H1 (cell line): ENCODE measurements around the gene P2RX2. TPM values are rescaled to one million over a fixed set of nuclear protein-coding genes. Genes with fewer than 3 reads are reported as not detected.

Source experiments
- CTCF ChIA-PET: fragments of 300-600 bp; sonication (Branson Sonifier 250); formaldehyde crosslinking; loops from one replicate; lab custom pipeline; 2021; ENCODE audit not compliant: partially characterized antibody; lab: Charles Lee
- POLR2A ChIA-PET: fragments of 300-600 bp; sonication (Branson Sonifier 250); formaldehyde crosslinking; loops from one replicate; lab custom pipeline; 2021; ENCODE audit warnings: inconsistent platforms; ENCODE audit not compliant: partially characterized antibody; lab: Charles Lee
- DNase-seq, 2 experiments: peaks; one replicate each; pipeline versions ENCODE4 v3.0.0 to v3.0.0-alpha.2; 2010 to 2022; ENCODE audit warnings: low spot score in 2 of 2, low read depth in 1 of 2, mixed read lengths in 1 of 2
- FAIRE-seq: peaks from 2 replicates; lab custom pipeline; 2011; peaks lifted over from hg19 to GRCh38; lab: Jason Lieb, UNC
- H2AFZ ChIP-seq: 2 replicates; pipeline ENCODE4 v1.8.1; 2012; ENCODE audit warnings: low read length, inconsistent platforms
- H2AK5ac ChIP-seq: 2 replicates; pipeline ENCODE4 v1.6.1; 2013; ENCODE audit warnings: low read depth, low read length
- H2BK120ac ChIP-seq: replicated peaks from 2 replicates; pipeline ENCODE3; 2013; ENCODE audit warnings: low read depth, low read length, inconsistent platforms
- H2BK12ac ChIP-seq: 2 replicates; pipeline ENCODE4 v1.6.1; 2013; ENCODE audit warnings: low read depth, low read length
- H2BK15ac ChIP-seq: 2 replicates; pipeline ENCODE4 v1.6.1; 2013; ENCODE audit warnings: low read length
- H2BK20ac ChIP-seq: 2 replicates; pipeline ENCODE4 v1.6.1; 2013; ENCODE audit warnings: low read length
- H2BK5ac ChIP-seq: 2 replicates; pipeline ENCODE4 v1.6.1; 2013; ENCODE audit warnings: low read depth, low read length
- H3K14ac ChIP-seq: 2 replicates; pipeline ENCODE4 v1.6.1; 2013; ENCODE audit warnings: inconsistent platforms; ENCODE audit not compliant: insufficient read length
- H3K18ac ChIP-seq: 2 replicates; pipeline ENCODE4 v1.6.1; 2013; ENCODE audit warnings: low read length; ENCODE audit errors: extremely low read depth
- H3K23ac ChIP-seq: 2 replicates; pipeline ENCODE4 v1.6.1; 2013; ENCODE audit warnings: inconsistent platforms; ENCODE audit not compliant: insufficient read length
- H3K23me2 ChIP-seq: 2 replicates; pipeline ENCODE4 v1.6.1; 2013; ENCODE audit warnings: low read depth, low read length
- H3K27ac ChIP-seq: 2 replicates; pipeline ENCODE4 v1.6.1; 2011; ENCODE audit warnings: low read depth, low read length, inconsistent platforms
- H3K27me3 ChIP-seq, 4 experiments: replicated peaks in 1 of 4; 1 replicate in 1 of 4; 2 replicates in 3 of 4; pipeline versions ENCODE4 v1.6.1 to v1.8.1; 2011 to 2013; ENCODE audit warnings: low read length in 3 of 4, mild to moderate bottlenecking in 3 of 4, inconsistent platforms in 2 of 4, mixed read lengths in 2 of 4, moderate library complexity in 1 of 4; ENCODE audit not compliant: control insufficient read depth in 3 of 4, insufficient read depth in 3 of 4; ENCODE audit errors: extremely low read depth in 1 of 4
- H3K36me3 ChIP-seq, 4 experiments: 2 replicates each; pipeline versions ENCODE4 v1.6.1 to v1.8.1; 2011 to 2013; ENCODE audit warnings: mild to moderate bottlenecking in 4 of 4, low read length in 3 of 4, moderate library complexity in 2 of 4, control low read depth in 1 of 4, inconsistent platforms in 1 of 4; ENCODE audit not compliant: insufficient read depth in 4 of 4, control insufficient read depth in 2 of 4
- H3K4ac ChIP-seq: replicated peaks from 2 replicates; pipeline ENCODE3; 2013; ENCODE audit warnings: low read length, low read depth, mixed read lengths, inconsistent platforms; ENCODE audit not compliant: insufficient read length
- H3K4me1 ChIP-seq, 4 experiments: replicated peaks in 1 of 4; 1 replicate in 1 of 4; 2 replicates in 3 of 4; pipeline versions ENCODE4 v1.6.1 to v1.8.1; 2011 to 2013; ENCODE audit warnings: low read length in 3 of 4, inconsistent platforms in 2 of 4, mixed read lengths in 1 of 4; ENCODE audit not compliant: insufficient read depth in 4 of 4, control insufficient read depth in 3 of 4
- H3K4me2 ChIP-seq, 2 experiments: 2 replicates each; pipeline versions ENCODE4 v1.6.1 to v1.8.1; 2011 to 2013; ENCODE audit warnings: low read depth in 2 of 2, low read length in 2 of 2, control low read depth in 1 of 2, inconsistent platforms in 1 of 2, mild to moderate bottlenecking in 1 of 2; ENCODE audit not compliant: insufficient read depth in 1 of 2
- H3K4me3 ChIP-seq, 4 experiments: fragments of 200-600, 300-600 bp in 1 of 4; sonication (generic), shearing (Covaris generic), sonication (Bioruptor Twin) in 1 of 4; 2 replicates each; pipeline versions ENCODE4 v1.5.1 to v1.8.1; 2011 to 2016; ENCODE audit warnings: low read length in 4 of 4, low read depth in 3 of 4, control low read depth in 2 of 4, inconsistent platforms in 2 of 4, mild to moderate bottlenecking in 2 of 4, mixed read lengths in 1 of 4, moderate library complexity in 1 of 4; ENCODE audit not compliant: insufficient read depth in 2 of 4; ENCODE audit errors: extremely low read depth in 1 of 4
- H3K56ac ChIP-seq: replicated peaks from 2 replicates; pipeline ENCODE3; 2013; ENCODE audit warnings: low read depth, mild to moderate bottlenecking, mixed read lengths, low read length, inconsistent platforms; ENCODE audit not compliant: insufficient read length
- H3K79me1 ChIP-seq: 2 replicates; pipeline ENCODE4 v1.6.1; 2013; ENCODE audit warnings: low read depth, low read length, control low read depth
- H3K79me2 ChIP-seq, 2 experiments: 2 replicates each; pipeline versions ENCODE4 v1.6.1 to v1.8.1; 2012 to 2013; ENCODE audit warnings: low read length in 2 of 2, mild to moderate bottlenecking in 2 of 2, inconsistent platforms in 1 of 2; ENCODE audit not compliant: insufficient read depth in 2 of 2, control insufficient read depth in 1 of 2
- H3K9ac ChIP-seq, 4 experiments: replicated peaks in 1 of 4; 1 replicate in 1 of 4; 2 replicates in 3 of 4; pipeline versions ENCODE4 v1.6.1 to v1.8.1; 2011 to 2013; ENCODE audit warnings: low read depth in 3 of 4, low read length in 3 of 4, control low read depth in 2 of 4, mild to moderate bottlenecking in 2 of 4, moderate library complexity in 2 of 4, inconsistent platforms in 1 of 4; ENCODE audit errors: extremely low read depth in 1 of 4
- H3K9me3 ChIP-seq, 2 experiments: 2 replicates each; pipeline versions ENCODE4 v1.6.1 to v1.8.1; 2012 to 2013; ENCODE audit warnings: mild to moderate bottlenecking in 2 of 2, moderate library complexity in 2 of 2, control low read depth in 1 of 2, inconsistent platforms in 1 of 2, low read depth in 1 of 2, low read length in 1 of 2, mixed read lengths in 1 of 2; ENCODE audit not compliant: insufficient read depth in 2 of 2
- H4K20me1 ChIP-seq, 2 experiments: replicated peaks in 1 of 2; 2 replicates each; pipeline versions ENCODE3 to v1.8.1; 2011 to 2013; ENCODE audit warnings: inconsistent platforms in 2 of 2, low read length in 2 of 2, mild to moderate bottlenecking in 1 of 2; ENCODE audit not compliant: insufficient read depth in 2 of 2, control insufficient read depth in 1 of 2
- H4K5ac ChIP-seq: 2 replicates; pipeline ENCODE4 v1.6.1; 2013; ENCODE audit warnings: low read length, low read depth, mixed read lengths, inconsistent platforms; ENCODE audit not compliant: insufficient read length
- H4K8ac ChIP-seq: 2 replicates; pipeline ENCODE4 v1.8.0; 2013; ENCODE audit warnings: mild to moderate bottlenecking, moderate library complexity, low read length, inconsistent platforms; ENCODE audit not compliant: insufficient read depth; ENCODE audit errors: extremely low read depth
- H4K91ac ChIP-seq: replicated peaks from 2 replicates; pipeline ENCODE3; 2013; ENCODE audit warnings: low read length, mixed read lengths, inconsistent platforms; ENCODE audit not compliant: insufficient read length
- ATF2 ChIP-seq: IDR thresholded peaks from 2 replicates; pipeline ENCODE4 v1.6.1; 2012; ENCODE audit warnings: low read length, inconsistent platforms
- CEBPB ChIP-seq: IDR thresholded peaks from 2 replicates; pipeline ENCODE4 v1.6.1; 2012; ENCODE audit warnings: low read depth, low read length
- E2F6 ChIP-seq: IDR thresholded peaks from 2 replicates; pipeline ENCODE4 v1.6.1; 2012; ENCODE audit warnings: inconsistent platforms
- FOSL1 ChIP-seq: IDR thresholded peaks from 2 replicates; pipeline ENCODE4 v1.6.1; 2011; ENCODE audit warnings: mild to moderate bottlenecking, low read depth, low read length, moderate library complexity; ENCODE audit not compliant: insufficient read depth
- JUN ChIP-seq: IDR thresholded peaks from 2 replicates; pipeline ENCODE4 v1.6.1; 2011; ENCODE audit warnings: low read depth, mild to moderate bottlenecking, improper control_type of control experiment, low read length
- KDM4A ChIP-seq: IDR thresholded peaks from one replicate; pipeline ENCODE4 v1.7.1; 2012; ENCODE audit warnings: low read depth, mild to moderate bottlenecking, moderate library complexity, low read length, inconsistent platforms; ENCODE audit not compliant: severe bottlenecking
- POU5F1 ChIP-seq: IDR thresholded peaks from 2 replicates; pipeline ENCODE4 v1.6.1; 2011; ENCODE audit warnings: low read depth, mild to moderate bottlenecking, low read length, moderate library complexity
- RFX5 ChIP-seq: IDR thresholded peaks from 2 replicates; pipeline ENCODE4 v1.6.1; 2011; ENCODE audit warnings: low read depth, low read length, improper control_type of control experiment, borderline replicate concordance
- SAP30 ChIP-seq: fragments of 300-600 bp; sonication (generic); IDR thresholded peaks from 2 replicates; pipeline ENCODE4 v1.7.1; 2012; ENCODE audit warnings: low read length, moderate library complexity, mild to moderate bottlenecking, inconsistent platforms; ENCODE audit not compliant: insufficient read depth, insufficient replicate concordance
- USF2 ChIP-seq: IDR thresholded peaks from 2 replicates; pipeline ENCODE4 v1.6.1; 2011; ENCODE audit warnings: low read length, improper control_type of control experiment
- WGBS, 2 experiments: shearing (Covaris generic) in 1 of 2; methylation state at CpG; one replicate each; pipeline versions ENCODE4 v1.1.6 to v1.1.7; 2013 to 2015; ENCODE audit warnings: low lambda C conversion rate in 2 of 2, mixed read lengths in 2 of 2, inconsistent platforms in 1 of 2, low coverage in 1 of 2, missing lambda C conversion rate in 1 of 2; ENCODE audit not compliant: insufficient replicate concordance in 2 of 2, insufficient coverage in 1 of 2, insufficient read length in 1 of 2; ENCODE audit errors: extremely low coverage in 1 of 2, missing lambda C conversion rate in 1 of 2; 5-methylcytosine and 5-hydroxymethylcytosine counted together
- polyA plus RNA-seq, 7 experiments: library from polyadenylated mRNA; depleted of rRNA in 3 of 7; stranded (reverse) in 5 of 7; unstranded in 2 of 7; fragments of >200 nt in 5 of 7; fragments of 200-250 nt in 2 of 7; gene quantifications; 1 replicate in 5 of 7; 2 replicates in 1 of 7; 4 replicates in 1 of 7; pipeline versions ENCODE4 v1.2.1 to v1.2.3, GENCODE V29; 2011 to 2013; ENCODE audit warnings: missing spikeins in 2 of 7, mixed read lengths in 2 of 7
- total RNA-seq: library from RNA; stranded (reverse); fragmentation: NEBNext Ultra II Directional; extraction: Animal tissue kit (Norgen Biotek cat#: 25700); gene quantifications from 2 replicates; pipeline ENCODE4 v1.2.1, GENCODE V29; 2021

P2RX2 gene
- total and polyA plus RNA-seq, 2 of the 8 experiments (the other 6 are each of a cell fraction or from before 2014, with no cell fraction given): 0.84 to 2.2 TPM

GRCh38 chr12:132665149-132665491 is 46.5 kb downstream of the P2RX2 start:
- no peaks in the 10 kb centered on the region for H3K79me2 ChIP-seq
- H3K27me3 ChIP-seq: no peaks in the 10 kb centered on the region; a peak in 1 of 7 replicates
- no peaks in the 10 kb centered on the region; the same call in 1 of the 2 replicates for H3K79me1 ChIP-seq
- H4K8ac ChIP-seq: no peak overlapping the region
- no peak overlapping the region for H3K4ac ChIP-seq
- no peak overlapping the region for H2BK120ac ChIP-seq
- H2BK15ac ChIP-seq: no peak overlapping the region
- H4K91ac ChIP-seq: no peak overlapping the region
- no peak overlapping the region for H3K9ac ChIP-seq
- H3K18ac ChIP-seq: no peak overlapping the region
- no peak for DNase-seq
- no peak overlapping the region for H2AFZ ChIP-seq
- no peak overlapping the region for H4K5ac ChIP-seq
- no peak overlapping the region for H3K56ac ChIP-seq
- H3K9me3 ChIP-seq: no peaks in the 10 kb centered on the region
- no peak for FAIRE-seq
- no peak overlapping the region for H3K23ac ChIP-seq
- no peak overlapping the region for H2BK5ac ChIP-seq
- H4K20me1 ChIP-seq: peaks cover 11 to 20% of the 10 kb centered on the region in 2 experiments
- H3K4me2 ChIP-seq: no peak overlapping the region
- no peaks in the 10 kb centered on the region for H3K4me1 ChIP-seq
- CTCF ChIA-PET: interaction anchor here (0.7 to 1.7 kb wide), 2 partner anchors 20 to 24 kb away, joined by 3 read pairs; no protein-coding TSS in a partner anchor
- no peak overlapping the region for H3K4me3 ChIP-seq
- H3K27ac ChIP-seq: no peak overlapping the region
- 94% methylated on average over 13 of the region's 13 CpGs; no CpG with 5 or more reads in 1 of the 2 experiments for WGBS, 2 experiments
- peaks cover 58 to 98% (median 86%) of the 10 kb centered on the region in 4 experiments for H3K36me3 ChIP-seq
- no peak overlapping the region for H3K14ac ChIP-seq
- POLR2A ChIA-PET: interaction anchor here (1.0 to 1.6 kb wide), 2 partner anchors 12 to 28 kb away, joined by 3 read pairs; no protein-coding TSS in a partner anchor
- H2BK20ac ChIP-seq: no peak overlapping the region
- H3K23me2 ChIP-seq: no peaks in the 10 kb centered on the region
- H2BK12ac ChIP-seq: no peak overlapping the region
- H2AK5ac ChIP-seq: no peak overlapping the region
- TF ChIP-seq CEBPB (no peak), FOSL1 (no peak), ATF2 (no peak), E2F6 (no peak), RFX5 (no peak), POU5F1 (no peak), JUN (no peak), SAP30 (no peak), USF2 (no peak), KDM4A (no peak)
